Activated CD4-positive, alpha-beta memory T cell treated with anti-CD3 and anti-CD28 coated beads for 36 hours (primary cell): ENCODE results near the gene DHFR. TPM values are rescaled to one million over a fixed set of nuclear protein-coding genes. Genes with fewer than 3 reads are reported as not detected.

Experiments used
- CTCF ChIA-PET: fragments of 350-600 bp; sonication (Branson Sonifier 250); formaldehyde crosslinking; loops from one replicate; lab custom pipeline; 2021; ENCODE audit warnings: antibody characterized with exemption, inconsistent platforms; lab: Charles Lee
- POLR2A ChIA-PET: fragments of 350-600 bp; sonication (Branson Sonifier 250); formaldehyde crosslinking; loops from one replicate; lab custom pipeline; 2021; ENCODE audit warnings: antibody characterized with exemption; lab: Charles Lee
- DNase-seq: peaks from one replicate; pipeline ENCODE4 v3.0.0-alpha.2; 2020
- H3K27ac Mint-ChIP-seq: one replicate; pipeline ENCODE4 v1.8.0; 2021; ENCODE audit warnings: mixed read lengths
- H3K27me3 Mint-ChIP-seq: one replicate; pipeline ENCODE4 v1.8.0; 2021; ENCODE audit warnings: mixed read lengths
- H3K36me3 Mint-ChIP-seq: one replicate; pipeline ENCODE4 v1.8.0; 2021; ENCODE audit warnings: mixed read lengths
- H3K4me1 Mint-ChIP-seq: one replicate; pipeline ENCODE4 v1.8.0; 2021; ENCODE audit warnings: low read depth, mixed read lengths
- H3K4me3 Mint-ChIP-seq: one replicate; pipeline ENCODE4 v1.8.0; 2021; ENCODE audit warnings: mild to moderate bottlenecking, mixed read lengths
- H3K9me3 Mint-ChIP-seq: one replicate; pipeline ENCODE4 v1.8.0; 2021; ENCODE audit warnings: mixed read lengths
- intact Hi-C: fragments of 100-400 bp; cut with micrococcal nuclease; formaldehyde crosslinking; loops from one replicate; pipeline ENCODE4 v1.15.1; 2023
- total RNA-seq, 2 experiments: library from RNA; stranded (reverse); gene quantifications; one replicate each; pipeline ENCODE4 v1.2.3, GENCODE V29; 2021

Gene DHFR
- total RNA-seq, 2 experiments from 2014 or later: 108 to 110 TPM

GRCh38 chr5:80620211-80620610, 34.6 kb downstream of the DHFR start:
- ChIA-PET CTCF (no interaction called here), POLR2A (no interaction called here)
- Mint-ChIP-seq H3K36me3 (peaks cover 10% of the 10 kb centered on the region), H3K4me1 (no peaks in the 10 kb centered on the region), H3K27me3 (no peaks in the 10 kb centered on the region), H3K4me3 (no peak overlapping the region), H3K27ac (no peak overlapping the region), H3K9me3 (no peaks in the 10 kb centered on the region)
- intact Hi-C loops: no loop called here
- no peak for DNase-seq

- Mint-ChIP-seq H3K27ac (no peak overlapping the region), H3K4me1 (no peaks in the 10 kb centered on the region), H3K9me3 (no peaks in the 10 kb centered on the region), H3K4me3 (no peak overlapping the region), H3K36me3 (peaks cover 9% of the 10 kb centered on the region), H3K27me3 (no peaks in the 10 kb centered on the region)
- ChIA-PET POLR2A (no interaction called here), CTCF (no interaction called here)
- intact Hi-C loops: no loop called here
- no peak for DNase-seq
Observed at GRCh38 chr5:80619086-80619485, 35.7 kb downstream of the DHFR start.

GRCh38 chr5:80618438-80618837, 36.3 kb downstream of the DHFR start:
- H3K27me3 Mint-ChIP-seq: no peaks in the 10 kb centered on the region
- DNase-seq: no peak
- intact Hi-C loops: no loop called here
- H3K4me1 Mint-ChIP-seq: no peaks in the 10 kb centered on the region
- no peak overlapping the region for H3K4me3 Mint-ChIP-seq
- CTCF ChIA-PET: no interaction called here
- H3K27ac Mint-ChIP-seq: no peak overlapping the region
- peaks cover 9% of the 10 kb centered on the region for H3K36me3 Mint-ChIP-seq
- no peaks in the 10 kb centered on the region for H3K9me3 Mint-ChIP-seq
- POLR2A ChIA-PET: no interaction called here

GRCh38 chr5:80615266-80615914, 39.4 kb downstream of the DHFR start:
- intact Hi-C loops: no loop called here
- POLR2A ChIA-PET: no interaction called here
- Mint-ChIP-seq H3K4me1 (no peaks in the 10 kb centered on the region), H3K4me3 (no peak overlapping the region), H3K27ac (no peak overlapping the region), H3K27me3 (no peaks in the 10 kb centered on the region), H3K36me3 (no peaks in the 10 kb centered on the region), H3K9me3 (peaks cover 2% of the 10 kb centered on the region)
- DNase-seq: no peak
- CTCF ChIA-PET: no interaction called here

GRCh38 chr5:80609692-80610091, 45.1 kb downstream of the DHFR start:
- intact Hi-C loops: no loop called here
- POLR2A ChIA-PET: no interaction called here
- CTCF ChIA-PET: no interaction called here

GRCh38 chr5:80608731-80609130, 46.1 kb downstream of the DHFR start:
- H3K9me3 Mint-ChIP-seq: peaks cover 10% of the 10 kb centered on the region
- no peaks in the 10 kb centered on the region for H3K27me3 Mint-ChIP-seq
- H3K4me1 Mint-ChIP-seq: no peaks in the 10 kb centered on the region
- no peak for DNase-seq
- peaks cover 2% of the 10 kb centered on the region for H3K36me3 Mint-ChIP-seq
- H3K27ac Mint-ChIP-seq: no peak overlapping the region
- no peak overlapping the region for H3K4me3 Mint-ChIP-seq
- ChIA-PET POLR2A (no interaction called here), CTCF (no interaction called here)
- intact Hi-C loops: no loop called here

More at GRCh38 chr5:80609692-80610091, 45.1 kb downstream of the DHFR start:
- H3K4me3 Mint-ChIP-seq: no peak overlapping the region
- peaks cover 2% of the 10 kb centered on the region for H3K36me3 Mint-ChIP-seq
- H3K9me3 Mint-ChIP-seq: peaks cover 10% of the 10 kb centered on the region
- H3K4me1 Mint-ChIP-seq: no peaks in the 10 kb centered on the region
- no peaks in the 10 kb centered on the region for H3K27me3 Mint-ChIP-seq
- H3K27ac Mint-ChIP-seq: no peak overlapping the region
- DNase-seq: no peak

- H3K4me1 Mint-ChIP-seq: no peaks in the 10 kb centered on the region
- no peak overlapping the region for H3K27ac Mint-ChIP-seq
- no peak for DNase-seq
- ChIA-PET CTCF (no interaction called here), POLR2A (no interaction called here)
- intact Hi-C loops: no loop called here
- H3K4me3 Mint-ChIP-seq: no peak overlapping the region
- H3K36me3 Mint-ChIP-seq: peaks cover 2% of the 10 kb centered on the region
- no peaks in the 10 kb centered on the region for H3K27me3 Mint-ChIP-seq
- peaks cover 10% of the 10 kb centered on the region for H3K9me3 Mint-ChIP-seq
Observed at GRCh38 chr5:80607832-80608231, 47.0 kb downstream of the DHFR start.

GRCh38 chr5:80607343-80607742, 47.4 kb downstream of the DHFR start:
- intact Hi-C loops: no loop called here

GRCh38 chr5:80600943-80601693, 53.7 kb downstream of the DHFR start:
- Mint-ChIP-seq H3K4me3 (no peak overlapping the region), H3K27me3 (no peaks in the 10 kb centered on the region), H3K9me3 (no peaks in the 10 kb centered on the region), H3K27ac (no peak overlapping the region), H3K36me3 (no peaks in the 10 kb centered on the region), H3K4me1 (no peaks in the 10 kb centered on the region)
- DNase-seq: no peak
- ChIA-PET POLR2A (interaction anchor here (0.7 kb wide), 1 partner anchor 632 kb away, joined by 4 read pairs; no protein-coding TSS in a partner anchor), CTCF (interaction anchor here (1.6 kb wide), 1 partner anchor 594 kb away, joined by 3 read pairs; no protein-coding TSS in a partner anchor)
- intact Hi-C loops: no loop called here

More at GRCh38 chr5:80607343-80607742, 47.4 kb downstream of the DHFR start:
- Mint-ChIP-seq H3K9me3 (peaks cover 10% of the 10 kb centered on the region), H3K36me3 (peaks cover 2% of the 10 kb centered on the region), H3K27ac (no peak overlapping the region), H3K4me1 (no peaks in the 10 kb centered on the region), H3K4me3 (no peak overlapping the region), H3K27me3 (no peaks in the 10 kb centered on the region)
- DNase-seq: no peak
- ChIA-PET POLR2A (no interaction called here), CTCF (no interaction called here)

GRCh38 chr5:80597500-80597899, 57.3 kb downstream of the DHFR start:
- Mint-ChIP-seq H3K4me3 (no peak overlapping the region), H3K9me3 (no peaks in the 10 kb centered on the region), H3K4me1 (no peaks in the 10 kb centered on the region), H3K27ac (no peak overlapping the region), H3K27me3 (no peaks in the 10 kb centered on the region), H3K36me3 (no peaks in the 10 kb centered on the region)
- no peak for DNase-seq
- ChIA-PET POLR2A (no interaction called here), CTCF (interaction anchor here (0.6 kb wide), 1 partner anchor 1035 kb away, joined by 5 read pairs; no protein-coding TSS in a partner anchor)
- intact Hi-C loops: no loop called here

- ChIA-PET POLR2A (no interaction called here), CTCF (interaction anchor here (1.2 kb wide), 1 partner anchor 113 kb away, joined by 3 read pairs; no protein-coding TSS in a partner anchor)
- no peak for DNase-seq
- H3K36me3 Mint-ChIP-seq: no peaks in the 10 kb centered on the region
- no peaks in the 10 kb centered on the region for H3K4me1 Mint-ChIP-seq
- H3K4me3 Mint-ChIP-seq: no peak overlapping the region
- H3K27me3 Mint-ChIP-seq: peaks cover 3% of the 10 kb centered on the region
- intact Hi-C loops: no loop called here
- H3K27ac Mint-ChIP-seq: no peak overlapping the region
- no peaks in the 10 kb centered on the region for H3K9me3 Mint-ChIP-seq
Observed at GRCh38 chr5:80594810-80595209, 60.0 kb downstream of the DHFR start.

- Mint-ChIP-seq H3K4me3 (no peak overlapping the region), H3K36me3 (no peaks in the 10 kb centered on the region), H3K27me3 (peaks cover 3% of the 10 kb centered on the region), H3K27ac (no peak overlapping the region), H3K9me3 (no peaks in the 10 kb centered on the region), H3K4me1 (no peaks in the 10 kb centered on the region)
- ChIA-PET POLR2A (no interaction called here), CTCF (no interaction called here)
- DNase-seq: no peak
- intact Hi-C loops: no loop called here
Observed at GRCh38 chr5:80592761-80593160, 62.0 kb downstream of the DHFR start.
